T-helper 2 cell treated with Interferon-gamma antibody and Interleukin-4, amounts not matched to agents 5 μg/mL and 100 μg/mL, for 36 hours (primary cell): ENCODE measurements around the gene FSIP1.

Experiments used
- DNase-seq: peaks from one replicate; pipeline ENCODE4 v3.0.0; 2021; ENCODE audit warnings: low spot score
- H3K27ac Mint-ChIP-seq: one replicate; pipeline ENCODE4 v1.8.0; 2021; ENCODE audit warnings: mild to moderate bottlenecking, mixed read lengths
- H3K27me3 Mint-ChIP-seq: one replicate; pipeline ENCODE4 v1.8.0; 2021; ENCODE audit warnings: low read depth, mixed read lengths
- H3K36me3 Mint-ChIP-seq: one replicate; pipeline ENCODE4 v1.8.0; 2021; ENCODE audit warnings: low read depth, mixed read lengths
- H3K4me1 Mint-ChIP-seq: one replicate; pipeline ENCODE4 v1.8.0; 2021; ENCODE audit warnings: low read depth, mixed read lengths
- H3K4me3 Mint-ChIP-seq: one replicate; pipeline ENCODE4 v1.8.0; 2022; ENCODE audit warnings: mild to moderate bottlenecking, moderate library complexity, mixed read lengths
- H3K9me3 Mint-ChIP-seq: one replicate; pipeline ENCODE4 v1.8.0; 2021; ENCODE audit warnings: mixed read lengths

Gene FSIP1

GRCh38 chr15:39665629-39666250 is 116.9 kb downstream of the FSIP1 start:
- Mint-ChIP-seq H3K27ac (no peak overlapping the region), H3K4me3 (no peak overlapping the region), H3K9me3 (no peaks in the 10 kb centered on the region), H3K27me3 (peaks cover 31% of the 10 kb centered on the region), H3K36me3 (no peaks in the 10 kb centered on the region), H3K4me1 (peaks cover 2% of the 10 kb centered on the region)
- DNase-seq = no peak

DNA sequence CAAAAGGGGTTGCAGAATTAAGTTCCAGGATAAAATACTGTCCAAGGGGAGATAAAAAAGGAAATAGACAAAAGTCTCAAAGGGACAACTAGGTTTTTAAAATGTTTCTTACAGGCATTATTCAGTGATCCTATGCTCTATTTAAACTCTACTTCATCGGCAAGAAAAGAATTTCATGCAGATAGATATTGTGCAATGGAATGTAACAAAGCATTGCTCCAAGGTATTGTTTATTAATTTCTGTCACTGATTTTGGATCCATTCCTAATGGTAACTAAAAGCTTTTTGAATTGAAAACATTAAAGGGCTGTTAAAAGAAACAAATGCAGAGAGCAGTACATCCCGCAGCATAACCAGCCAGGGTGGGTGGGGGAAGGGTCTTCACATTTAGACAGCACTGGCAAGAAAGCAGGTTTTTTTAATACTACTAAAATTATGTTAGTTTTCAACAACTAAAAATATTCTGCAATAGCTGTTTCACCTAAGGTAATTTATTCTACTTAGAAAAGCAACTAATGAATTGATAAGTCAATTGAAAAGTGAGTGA is 118.9 kb downstream of the FSIP1 start:
- H3K27ac Mint-ChIP-seq = no peak overlapping the region
- DNase-seq = no peak
- H3K9me3 Mint-ChIP-seq = no peaks in the 10 kb centered on the region
- no peak overlapping the region for H3K4me3 Mint-ChIP-seq
- H3K36me3 Mint-ChIP-seq = no peaks in the 10 kb centered on the region
- peaks cover 34% of the 10 kb centered on the region for H3K27me3 Mint-ChIP-seq
- peaks cover 2% of the 10 kb centered on the region for H3K4me1 Mint-ChIP-seq

DNA sequence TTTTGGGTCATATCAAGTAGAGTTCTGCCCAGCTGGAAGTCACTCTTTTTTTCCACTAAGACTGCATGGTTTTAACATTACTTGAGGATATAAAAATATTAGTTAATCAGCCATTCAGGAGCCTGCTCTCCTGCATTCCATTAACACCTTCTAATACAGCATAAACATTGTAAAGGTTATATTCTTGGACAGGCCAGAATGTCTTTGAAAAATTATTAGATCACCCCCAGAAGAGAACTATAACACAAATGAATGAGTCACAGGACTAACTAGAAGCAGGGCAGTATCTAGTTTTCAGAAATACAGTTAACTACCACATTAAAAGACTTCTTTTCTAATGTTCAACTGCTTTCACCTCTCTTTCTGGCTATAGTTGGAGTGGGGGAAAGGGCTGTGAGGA is 120.9 kb downstream of the FSIP1 start:
- no peak overlapping the region for H3K27ac Mint-ChIP-seq

DNA sequence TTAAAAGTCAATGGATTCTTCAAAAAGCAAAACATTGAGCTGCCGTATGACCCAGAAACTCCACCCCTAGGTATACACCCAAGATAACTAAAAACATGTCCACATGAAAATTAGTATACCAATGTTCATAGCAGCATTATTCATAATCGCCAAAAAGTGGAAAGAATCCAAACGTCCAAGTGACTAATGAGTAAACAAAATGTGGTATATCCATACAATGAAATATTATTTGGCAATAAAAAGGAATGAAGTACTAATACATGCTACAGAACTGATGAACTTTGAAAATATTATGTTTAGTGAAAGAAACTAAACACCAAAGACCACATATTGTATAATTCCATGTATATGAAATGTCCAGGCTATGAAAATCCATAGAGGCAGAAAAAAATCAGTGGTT is 123.9 kb downstream of the FSIP1 start:
- no peaks in the 10 kb centered on the region for H3K36me3 Mint-ChIP-seq
- H3K4me3 Mint-ChIP-seq = no peak overlapping the region
- H3K27ac Mint-ChIP-seq = no peak overlapping the region

More for the DNA sequence above, 120.9 kb downstream of the FSIP1 start:
- DNase-seq = no peak
- Mint-ChIP-seq H3K9me3 (no peaks in the 10 kb centered on the region), H3K4me3 (no peak overlapping the region), H3K27me3 (peaks cover 37% of the 10 kb centered on the region), H3K36me3 (no peaks in the 10 kb centered on the region), H3K4me1 (peaks cover 2% of the 10 kb centered on the region)

DNA sequence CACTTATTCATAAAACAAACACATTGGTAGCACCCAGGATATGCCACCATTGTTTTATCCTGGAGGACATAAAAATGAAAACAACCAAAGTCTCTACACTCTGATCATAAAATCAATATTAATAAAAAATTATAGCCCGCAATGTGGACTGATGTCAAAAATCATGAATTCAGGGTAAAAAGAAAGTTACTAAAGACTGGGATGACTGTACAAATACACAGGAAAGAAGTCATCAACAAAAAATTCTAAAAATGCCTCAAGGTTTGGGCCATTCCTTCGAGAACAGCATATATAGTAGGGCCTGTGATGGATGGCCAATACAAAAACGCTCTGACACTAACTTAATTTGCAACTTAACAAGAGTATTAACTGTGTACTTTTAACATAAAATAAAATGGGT is 125.0 kb downstream of the FSIP1 start:
- Mint-ChIP-seq H3K4me1 (no peaks in the 10 kb centered on the region), H3K27ac (no peak overlapping the region), H3K27me3 (peaks cover 21% of the 10 kb centered on the region), H3K9me3 (no peaks in the 10 kb centered on the region), H3K4me3 (no peak overlapping the region), H3K36me3 (no peaks in the 10 kb centered on the region)
- no peak for DNase-seq

More for the DNA sequence above, 123.9 kb downstream of the FSIP1 start:
- peaks cover 26% of the 10 kb centered on the region for H3K27me3 Mint-ChIP-seq
- H3K4me1 Mint-ChIP-seq = no peaks in the 10 kb centered on the region
- no peaks in the 10 kb centered on the region for H3K9me3 Mint-ChIP-seq
- no peak for DNase-seq

DNA sequence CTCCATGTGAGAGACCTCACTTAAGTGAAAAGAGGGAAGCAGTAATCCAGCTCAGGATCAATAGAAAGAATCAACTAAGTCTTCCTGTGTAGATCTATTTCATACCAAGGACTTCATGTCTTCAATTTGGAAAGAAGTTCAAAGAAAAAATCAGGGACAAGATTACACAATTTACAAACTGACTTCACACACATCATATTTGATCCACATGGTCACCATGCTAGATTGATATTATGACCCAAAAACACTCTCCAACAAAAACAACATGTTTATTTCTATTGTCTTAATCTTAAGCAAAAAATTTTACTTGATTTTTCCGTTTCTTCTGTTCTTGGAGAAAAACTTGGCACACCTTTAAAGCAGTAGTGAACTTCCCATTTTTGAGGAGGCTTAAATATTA is 125.5 kb downstream of the FSIP1 start:
- Mint-ChIP-seq H3K4me3 (no peak overlapping the region), H3K4me1 (no peaks in the 10 kb centered on the region), H3K27me3 (peaks cover 17% of the 10 kb centered on the region), H3K27ac (no peak overlapping the region), H3K36me3 (no peaks in the 10 kb centered on the region), H3K9me3 (no peaks in the 10 kb centered on the region)
- DNase-seq = no peak

DNA sequence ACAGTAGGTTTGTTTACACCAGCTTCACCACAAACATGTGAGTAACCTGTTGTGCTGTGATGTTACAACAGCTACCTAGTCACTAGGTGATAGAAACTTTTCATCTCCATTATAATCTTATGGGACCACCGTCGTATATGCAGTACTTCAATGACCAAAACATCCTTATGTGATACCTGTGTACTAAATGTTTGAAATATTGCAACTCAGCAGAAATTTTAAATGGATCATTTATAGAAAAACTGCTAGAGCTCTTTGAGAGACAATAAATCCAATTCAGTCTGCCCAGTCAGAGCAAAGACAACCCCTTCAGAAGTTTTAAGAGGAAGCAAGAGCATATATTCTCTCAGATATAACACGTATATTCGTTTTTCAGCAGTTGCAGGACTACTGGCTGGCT is 128.3 kb downstream of the FSIP1 start:
- H3K4me3 Mint-ChIP-seq = no peak overlapping the region
- peaks cover 22% of the 10 kb centered on the region for H3K27me3 Mint-ChIP-seq
- H3K27ac Mint-ChIP-seq = no peak overlapping the region
- no peaks in the 10 kb centered on the region for H3K9me3 Mint-ChIP-seq
- no peaks in the 10 kb centered on the region for H3K36me3 Mint-ChIP-seq
- no peaks in the 10 kb centered on the region for H3K4me1 Mint-ChIP-seq
- DNase-seq = no peak

GRCh38 chr15:39651881-39652280 is 130.8 kb downstream of the FSIP1 start:
- H3K4me1 Mint-ChIP-seq = peaks cover under 1% of the 10 kb centered on the region
- DNase-seq = no peak
- H3K4me3 Mint-ChIP-seq = no peak overlapping the region
- peaks cover 23% of the 10 kb centered on the region for H3K27me3 Mint-ChIP-seq
- no peaks in the 10 kb centered on the region for H3K36me3 Mint-ChIP-seq
- H3K27ac Mint-ChIP-seq = no peak overlapping the region
- H3K9me3 Mint-ChIP-seq = no peaks in the 10 kb centered on the region

DNA sequence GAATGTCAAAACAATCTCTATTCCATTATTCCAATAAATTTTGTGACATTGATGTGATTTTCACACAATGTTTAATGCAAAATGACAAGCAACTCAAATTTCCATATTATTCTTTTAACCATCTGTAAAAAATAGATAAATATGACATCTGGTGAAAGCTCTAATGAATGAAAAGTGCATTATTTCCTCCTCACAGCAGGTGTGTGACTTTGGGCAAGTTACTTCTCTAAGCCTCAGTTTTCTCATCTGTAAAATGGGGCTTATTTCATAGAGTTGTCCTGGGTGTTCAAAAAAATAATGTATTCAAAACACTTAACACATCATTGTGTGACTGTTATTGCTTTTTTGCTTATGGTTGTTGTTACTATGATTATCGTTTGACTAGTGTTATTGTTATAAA is 131.3 kb downstream of the FSIP1 start:
- no peak for DNase-seq
- Mint-ChIP-seq H3K4me1 (peaks cover 3% of the 10 kb centered on the region), H3K27me3 (peaks cover 25% of the 10 kb centered on the region), H3K27ac (no peak overlapping the region), H3K9me3 (no peaks in the 10 kb centered on the region), H3K4me3 (no peak overlapping the region), H3K36me3 (no peaks in the 10 kb centered on the region)

- Mint-ChIP-seq H3K27ac (no peak overlapping the region), H3K36me3 (no peaks in the 10 kb centered on the region), H3K27me3 (peaks cover 25% of the 10 kb centered on the region), H3K4me1 (peaks cover 3% of the 10 kb centered on the region), H3K9me3 (no peaks in the 10 kb centered on the region), H3K4me3 (no peak overlapping the region)
- no peak for DNase-seq
Observed at GRCh38 chr15:39649757-39650156, 132.9 kb downstream of the FSIP1 start.

- H3K27ac Mint-ChIP-seq = no peak overlapping the region
- DNase-seq = no peak
- H3K4me1 Mint-ChIP-seq = peaks cover 19% of the 10 kb centered on the region
- peaks cover 25% of the 10 kb centered on the region for H3K27me3 Mint-ChIP-seq
- H3K9me3 Mint-ChIP-seq = no peaks in the 10 kb centered on the region
- no peak overlapping the region for H3K4me3 Mint-ChIP-seq
- no peaks in the 10 kb centered on the region for H3K36me3 Mint-ChIP-seq
Observed at GRCh38 chr15:39646425-39646824, 136.2 kb downstream of the FSIP1 start.

- no peak for DNase-seq
- no peaks in the 10 kb centered on the region for H3K36me3 Mint-ChIP-seq
- no peak overlapping the region for H3K27ac Mint-ChIP-seq
- H3K4me1 Mint-ChIP-seq = peaks cover 21% of the 10 kb centered on the region
- H3K4me3 Mint-ChIP-seq = no peak overlapping the region
- peaks cover 24% of the 10 kb centered on the region for H3K27me3 Mint-ChIP-seq
- H3K9me3 Mint-ChIP-seq = no peaks in the 10 kb centered on the region
Observed at GRCh38 chr15:39645976-39646257, 136.7 kb downstream of the FSIP1 start.

GRCh38 chr15:39645138-39645975 is 137.3 kb downstream of the FSIP1 start:
- peaks cover 21% of the 10 kb centered on the region for H3K4me1 Mint-ChIP-seq

DNA sequence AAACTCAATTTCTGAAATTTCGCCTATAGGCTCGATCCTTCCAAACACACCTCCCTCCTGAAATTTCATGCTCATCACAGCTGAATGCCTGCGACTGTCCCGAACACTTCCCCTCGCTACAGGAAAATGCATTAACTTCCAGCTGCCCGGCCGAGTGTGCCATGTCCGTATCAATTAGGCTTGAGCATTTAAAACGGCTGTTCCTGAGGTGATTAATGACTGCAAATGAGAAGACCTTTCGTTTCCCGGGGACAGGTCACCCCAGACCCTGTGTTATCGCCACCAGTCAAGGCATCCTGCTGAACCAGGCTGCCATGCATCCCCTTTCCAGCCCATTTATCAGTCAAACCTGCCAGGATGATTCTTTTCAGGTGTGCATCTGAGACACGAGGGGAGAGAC is 138.5 kb downstream of the FSIP1 start:
- Mint-ChIP-seq H3K4me3 (no peak overlapping the region), H3K27ac (no peak overlapping the region), H3K4me1 (peaks cover 21% of the 10 kb centered on the region), H3K27me3 (peaks cover 12% of the 10 kb centered on the region), H3K36me3 (no peaks in the 10 kb centered on the region), H3K9me3 (no peaks in the 10 kb centered on the region)
- no peak for DNase-seq

More at GRCh38 chr15:39645138-39645975, 137.3 kb downstream of the FSIP1 start:
- DNase-seq = no peak
- Mint-ChIP-seq H3K9me3 (no peaks in the 10 kb centered on the region), H3K36me3 (no peaks in the 10 kb centered on the region), H3K27me3 (peaks cover 19% of the 10 kb centered on the region), H3K27ac (no peak overlapping the region), H3K4me3 (no peak overlapping the region)
